NCI-H446 treated with DMSO at 0.1 percent for 48 hours (cell line): ENCODE results near the gene TMEM53.
A peak's percentile ranks its signal among the peaks of the same experiment; 100 is the strongest.
"Not testable (repeated sequence)": the region's sequence is repeated elsewhere in the genome, so short reads cannot be mapped to it uniquely, and the experiment has no call there.

ENCODE experiments used
- DNase-seq: peaks from one replicate; lab custom pipeline; 2025; lab: John Stamatoyannopoulos, UW

The TMEM53 gene

DNA sequence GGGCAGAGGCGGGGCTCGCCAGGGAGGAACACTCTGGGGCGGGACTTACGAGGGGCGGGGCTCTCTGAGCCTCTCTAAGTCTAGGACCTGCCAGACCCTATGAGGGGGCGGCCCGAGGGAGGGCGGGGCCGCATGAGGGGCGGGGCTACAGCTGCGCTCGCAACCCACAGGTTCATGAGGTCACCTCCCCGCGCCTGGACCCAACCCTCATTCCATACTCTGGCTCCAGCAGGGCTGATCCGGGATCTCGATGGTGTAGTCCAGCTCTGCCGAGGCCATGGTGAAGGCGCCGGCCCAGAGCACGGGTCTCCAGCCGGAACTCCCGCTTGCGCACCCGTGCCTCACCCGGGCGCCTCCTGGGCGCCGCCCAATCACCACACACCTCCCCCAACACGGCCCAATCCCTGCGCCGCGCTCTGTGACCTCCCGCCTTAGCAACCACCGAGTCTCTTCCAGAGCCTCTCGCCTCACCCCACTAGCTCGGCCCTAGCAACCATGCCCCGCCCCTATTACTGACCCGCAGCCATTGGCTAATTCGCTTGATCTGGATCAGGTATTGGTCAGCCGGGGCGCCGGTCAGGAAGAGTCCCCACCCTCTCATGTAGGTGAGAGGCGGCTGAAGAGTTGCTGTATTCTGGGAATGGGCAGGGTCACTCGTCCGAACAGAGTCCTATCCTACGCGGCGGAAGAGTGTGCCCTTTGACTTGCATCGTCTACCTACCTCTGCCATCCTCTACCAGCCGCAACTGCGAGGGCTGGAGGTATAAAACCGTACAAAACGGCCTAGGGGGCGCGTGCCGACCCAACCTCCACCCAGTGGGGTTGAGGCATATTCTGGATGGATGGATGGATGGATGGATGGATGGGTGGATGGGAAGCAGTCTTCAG is at the start of gene TMEM53, which contains the start of gene ARMH1:
Gene TMEM53, minus strand, starts transcription at position 369 of the 888 bp plus-strand sequence. Its CDS starts 90 bp downstream, at position 279.
Gene ARMH1, plus strand, starts transcription at position 602 of the 888 bp plus-strand sequence. CDS start 14,984 bp downstream, outside the sequence.
- peak; percentile 99 for DNase-seq

GRCh38 chr1:44723496-44724295 is 49.4 kb upstream of the TMEM53 start:
- no peak for DNase-seq

- no peak for DNase-seq
Observed at GRCh38 chr1:44723064-44723463, 48.8 kb upstream of the TMEM53 start.

DNA sequence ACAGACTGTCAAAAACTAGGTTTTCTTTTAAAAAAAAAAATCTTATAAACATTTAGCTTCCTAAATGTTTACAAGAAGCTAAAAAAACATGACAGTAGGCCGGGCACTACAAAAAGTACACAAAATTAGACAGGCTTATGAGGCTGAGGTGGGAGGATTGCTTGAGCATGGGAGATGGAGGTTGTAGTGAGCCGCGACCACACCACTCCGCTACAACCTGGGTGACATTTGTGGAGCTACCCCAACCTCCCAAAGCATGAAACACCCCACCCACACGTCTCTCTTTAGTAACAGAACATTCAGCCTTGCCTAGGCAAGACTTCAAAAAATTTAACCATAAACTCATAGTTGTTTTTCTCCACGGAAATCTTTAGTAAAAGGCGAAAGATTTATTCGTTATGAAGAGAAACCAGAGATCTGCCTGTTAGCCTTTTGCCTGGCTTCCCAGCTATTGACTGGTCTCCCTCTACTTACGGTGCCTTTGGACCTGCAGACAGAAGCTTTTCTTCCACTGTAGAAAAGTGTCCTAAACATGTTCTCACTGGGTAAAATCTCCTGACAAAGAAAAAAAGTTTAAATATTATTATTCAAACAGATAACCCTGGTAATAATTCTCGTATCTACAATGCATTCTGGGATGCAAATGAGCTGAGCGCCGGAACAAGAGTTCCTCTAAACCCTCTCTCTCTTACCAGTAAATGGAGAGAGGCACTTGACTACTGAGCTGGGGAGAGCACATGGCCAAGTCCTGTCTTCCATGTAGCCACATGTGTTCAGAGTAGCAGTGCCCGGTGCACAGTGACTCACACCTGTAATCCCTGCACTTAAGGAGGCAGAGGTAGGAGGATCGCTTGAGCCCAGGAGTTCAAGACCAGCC is 47.4 kb upstream of the TMEM53 start:
- DNase-seq: peak; percentile 78

GRCh38 chr1:44720281-44720680 is 46.0 kb upstream of the TMEM53 start:
- DNase-seq: no peak

- no peak for DNase-seq
Observed at GRCh38 chr1:44719318-44719717, 45.0 kb upstream of the TMEM53 start.

DNA sequence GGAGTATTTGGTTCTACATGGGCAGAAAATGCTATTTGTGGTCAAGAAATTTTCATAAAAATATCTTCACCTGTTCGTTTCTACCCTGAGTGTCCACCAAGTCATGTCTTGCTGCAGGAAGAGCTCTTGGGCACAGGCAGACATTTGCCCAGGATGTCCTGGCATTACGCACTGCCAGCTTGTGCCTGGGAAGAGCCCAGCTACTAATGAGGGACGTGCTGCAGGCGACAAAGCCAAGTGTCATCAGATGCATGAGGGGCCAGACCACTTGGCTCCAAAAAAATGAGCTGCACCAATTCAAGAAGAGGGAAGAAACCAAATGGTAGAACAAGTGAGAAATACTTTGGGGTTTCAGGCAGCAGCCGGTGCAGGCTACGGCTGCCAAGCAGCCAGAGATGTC is 43.8 kb upstream of the TMEM53 start:
- no peak for DNase-seq

DNA sequence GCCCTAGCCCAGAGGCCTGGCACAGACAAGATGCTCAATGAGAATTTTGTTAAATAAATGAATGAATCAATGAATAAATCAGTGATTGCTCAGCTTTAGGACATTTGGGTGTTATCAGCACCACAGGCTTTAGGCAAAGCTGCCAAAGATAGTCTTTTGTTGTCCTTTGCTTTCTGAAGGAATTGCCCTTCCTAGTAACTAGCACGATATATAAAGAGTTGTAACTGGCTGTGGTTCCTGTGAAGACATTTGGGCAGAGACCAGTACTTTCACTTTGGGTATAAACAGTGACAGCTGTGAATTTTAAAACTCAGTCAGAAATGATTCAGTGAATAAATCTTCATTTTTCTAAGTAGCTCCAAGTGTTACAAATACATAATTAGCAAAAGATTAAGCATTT is 43.4 kb upstream of the TMEM53 start:
- DNase-seq: no peak

DNA sequence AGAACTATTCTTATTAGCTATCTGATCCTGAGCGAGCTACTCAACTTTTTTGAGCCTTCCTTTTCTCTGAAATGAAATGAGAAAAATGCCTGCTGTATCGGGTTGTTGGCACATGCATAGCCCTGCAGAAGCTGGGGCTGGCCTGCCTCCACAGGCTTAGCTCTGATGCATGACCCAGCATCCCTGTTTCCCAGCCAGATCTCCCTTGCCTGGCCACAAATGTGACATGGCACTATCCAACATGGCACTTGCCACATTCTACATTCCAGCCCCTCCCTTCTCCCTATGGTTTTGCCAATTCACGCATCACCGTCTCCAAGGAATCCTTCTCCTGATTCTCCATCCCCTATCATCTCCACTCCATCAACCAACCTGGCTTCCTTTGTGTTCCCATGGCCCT is 42.9 kb upstream of the TMEM53 start:
- no peak for DNase-seq

- peak; percentile 15 for DNase-seq
Observed at GRCh38 chr1:44714944-44715571, 40.8 kb upstream of the TMEM53 start.

DNA sequence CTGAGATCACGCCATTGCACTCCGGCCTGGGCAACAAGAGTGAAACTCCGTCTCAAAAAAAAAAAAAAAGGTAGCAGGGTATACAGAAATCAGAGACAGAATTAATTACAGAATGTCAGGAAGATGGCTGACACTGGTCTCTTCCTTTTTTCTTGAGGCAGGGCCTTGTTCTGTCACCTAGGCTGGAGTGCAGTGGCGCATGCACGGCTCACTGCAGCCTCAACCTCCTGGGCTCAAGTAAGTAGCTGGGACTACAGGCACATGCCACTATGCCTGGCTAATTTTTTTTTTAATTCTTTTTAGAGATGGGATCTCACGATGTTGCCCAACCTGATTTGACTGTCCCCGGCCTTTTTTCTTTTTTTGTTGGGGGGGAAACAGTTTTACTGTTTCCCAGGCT is 40.3 kb upstream of the TMEM53 start:
- no peak for DNase-seq

DNA sequence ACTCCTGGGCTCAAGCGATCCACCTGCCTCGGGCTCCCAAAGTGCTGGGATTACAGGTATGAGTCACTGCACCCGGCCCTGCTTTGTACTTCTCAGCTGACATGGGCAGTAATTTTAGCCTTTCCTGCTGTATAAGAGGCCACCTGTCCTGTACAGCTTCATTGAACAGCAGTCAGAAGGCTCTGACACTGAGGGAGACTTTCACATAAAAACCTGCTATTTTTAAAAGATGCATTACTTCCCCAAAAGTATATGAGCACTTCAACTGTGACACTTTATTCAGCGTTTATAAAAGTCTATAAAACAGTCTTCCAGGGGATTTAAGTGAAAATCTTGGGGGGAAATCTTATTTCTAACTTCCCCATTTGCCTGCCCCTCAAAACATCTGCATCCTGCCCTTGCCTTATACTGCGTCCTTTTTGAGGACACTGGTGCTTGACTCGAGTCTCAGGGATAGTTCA is 39.1 kb upstream of the TMEM53 start:
- DNase-seq: no peak

DNA sequence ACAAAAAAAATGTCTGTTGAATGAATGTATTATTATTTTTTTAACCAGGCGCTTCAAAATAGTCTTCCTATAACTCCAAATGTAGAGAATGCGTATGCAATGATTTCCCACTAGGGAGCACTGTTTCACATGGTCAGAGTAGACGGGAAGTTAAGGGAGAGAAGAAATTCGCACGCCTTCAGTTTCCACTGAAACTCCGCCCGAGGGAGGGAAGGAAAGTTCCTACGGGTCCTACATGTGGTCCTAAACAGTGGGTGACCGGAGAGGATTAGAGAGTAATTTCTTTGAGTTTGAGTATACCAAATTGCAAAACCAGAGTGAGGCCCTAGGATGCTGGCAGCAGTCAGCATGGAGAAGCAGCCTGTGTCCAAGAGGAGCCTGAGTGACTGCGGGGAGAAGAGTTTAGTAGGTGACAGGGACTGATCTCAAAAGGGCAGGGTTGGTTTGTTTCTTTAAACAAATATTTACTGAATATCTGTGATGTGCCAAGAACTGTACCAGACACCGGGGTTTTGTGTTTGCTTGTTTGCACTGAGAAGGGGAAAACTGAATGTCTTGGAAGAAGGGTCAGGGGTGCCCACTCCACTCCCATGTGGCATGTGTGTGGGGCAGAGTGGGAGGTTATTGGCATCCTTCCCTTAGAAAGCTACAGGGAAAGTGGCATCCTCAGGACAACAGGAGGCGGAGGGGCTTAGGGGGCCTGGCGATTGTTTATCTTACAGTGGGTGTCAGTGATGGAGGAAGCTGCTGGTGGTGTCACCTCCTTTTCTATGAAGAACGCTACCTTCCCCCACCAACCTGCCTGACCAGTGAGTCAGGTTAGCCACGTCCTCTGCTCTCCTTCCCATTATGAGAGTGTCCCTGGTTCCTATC is 33.9 kb upstream of the TMEM53 start:
- peak; percentile 18 for DNase-seq

GRCh38 chr1:44707112-44707881 is 33.0 kb upstream of the TMEM53 start:
- DNase-seq: no peak

DNA sequence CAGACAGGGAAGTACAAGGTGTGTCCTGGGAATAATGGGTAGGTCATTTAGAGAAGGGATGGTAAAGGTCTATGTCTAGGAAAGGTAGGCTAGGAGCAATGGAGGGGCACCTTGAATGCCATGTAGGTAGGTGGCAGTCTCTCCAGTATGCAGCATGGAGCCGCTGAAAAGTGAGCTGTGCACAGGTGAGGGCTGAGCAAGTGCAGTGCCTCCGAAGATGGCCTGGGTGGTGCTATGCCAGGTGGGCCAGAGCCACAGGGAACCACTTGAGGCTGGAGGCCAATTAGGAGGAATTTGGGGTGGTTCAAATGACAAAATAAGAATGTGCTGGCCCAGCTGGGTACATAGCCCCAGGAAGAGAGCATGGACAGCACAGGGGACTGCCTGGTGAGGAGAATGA is 31.7 kb upstream of the TMEM53 start:
- DNase-seq: no peak

DNA sequence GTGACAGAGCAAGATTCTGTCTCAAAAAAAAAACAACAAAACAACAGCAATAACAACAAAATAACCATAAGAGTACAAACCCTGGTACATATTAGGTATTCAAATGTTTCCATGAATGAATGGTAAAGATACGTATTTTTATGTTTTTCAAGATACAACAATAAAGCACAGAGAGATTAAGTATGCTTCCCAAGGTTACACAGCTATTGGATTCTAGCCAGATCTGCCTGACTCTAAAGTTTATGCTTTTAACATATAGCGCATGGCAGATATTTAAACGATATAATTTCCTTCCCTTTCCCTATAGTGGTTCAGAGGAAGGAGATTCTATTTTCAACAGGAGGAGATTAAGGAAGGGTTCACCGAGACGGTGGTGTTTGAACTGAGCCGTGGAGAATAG is 31.2 kb upstream of the TMEM53 start:
- no peak for DNase-seq

- DNase-seq: no peak
Observed at GRCh38 chr1:44701141-44701573, 26.9 kb upstream of the TMEM53 start.

DNA sequence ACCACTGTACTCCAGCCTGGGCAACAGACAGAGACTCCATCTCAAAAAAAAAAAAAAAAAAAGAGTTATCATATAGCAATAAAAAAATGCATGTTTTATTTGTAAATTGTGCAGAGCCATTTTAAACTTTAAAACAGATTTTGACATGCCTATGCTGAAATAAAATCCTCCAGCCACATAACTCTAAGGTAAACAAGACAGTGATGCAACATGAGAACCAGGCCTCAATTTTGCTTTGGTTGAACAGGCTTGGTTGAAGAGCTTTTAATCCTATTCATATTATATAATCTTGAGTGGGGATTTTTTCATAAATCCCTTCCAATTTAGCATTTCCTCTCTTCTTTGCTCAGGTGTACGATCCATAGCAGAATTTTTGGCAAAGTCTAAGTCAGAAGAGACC is 26.3 kb upstream of the TMEM53 start:
- no peak for DNase-seq

- not testable (repeated sequence) for DNase-seq
Observed at GRCh38 chr1:44699375-44699774, 25.1 kb upstream of the TMEM53 start.
